Embryonic facial prominence (tissue), 1 donor: Measurements from ENCODE around the gene KCNMA1.

ENCODE experiments used
- DNase-seq: peaks from one replicate; pipeline ENCODE4 v3.0.0-alpha.2; 2016; ENCODE audit errors: extremely low spot score

Gene KCNMA1

GRCh38 chr10:77560052-77560451 is 77.6 kb downstream of the KCNMA1 start:
- DNase-seq, result no peak

DNA sequence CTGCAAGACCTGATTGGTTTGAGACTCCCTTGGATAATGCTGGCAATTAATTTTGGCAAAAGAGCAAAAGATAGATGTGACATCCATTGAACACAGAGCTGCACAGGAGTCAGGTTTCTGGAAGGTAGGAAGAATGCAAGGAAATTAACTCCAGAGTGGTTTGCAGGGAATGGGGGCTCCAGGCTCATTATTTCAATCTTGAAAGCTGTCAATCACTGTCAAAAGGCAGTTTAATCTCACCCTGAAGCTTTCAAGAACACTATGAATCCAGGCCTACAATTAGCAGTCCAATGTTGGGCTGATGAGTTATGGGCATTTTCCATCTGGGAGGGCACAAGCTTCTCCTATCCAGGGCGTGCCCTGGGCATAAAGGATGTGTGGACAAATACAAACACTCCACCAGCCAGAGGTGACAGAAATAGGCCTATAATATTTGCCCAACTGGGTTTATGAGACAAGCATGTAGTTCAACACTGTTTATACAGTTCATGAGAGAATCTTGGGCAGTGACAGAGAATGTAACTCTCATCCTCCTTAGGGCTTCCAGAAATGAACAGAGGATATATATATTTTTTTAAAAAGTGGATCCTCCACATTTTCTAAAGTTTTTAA is 80.5 kb downstream of the KCNMA1 start:
- DNase-seq, result no peak

DNA sequence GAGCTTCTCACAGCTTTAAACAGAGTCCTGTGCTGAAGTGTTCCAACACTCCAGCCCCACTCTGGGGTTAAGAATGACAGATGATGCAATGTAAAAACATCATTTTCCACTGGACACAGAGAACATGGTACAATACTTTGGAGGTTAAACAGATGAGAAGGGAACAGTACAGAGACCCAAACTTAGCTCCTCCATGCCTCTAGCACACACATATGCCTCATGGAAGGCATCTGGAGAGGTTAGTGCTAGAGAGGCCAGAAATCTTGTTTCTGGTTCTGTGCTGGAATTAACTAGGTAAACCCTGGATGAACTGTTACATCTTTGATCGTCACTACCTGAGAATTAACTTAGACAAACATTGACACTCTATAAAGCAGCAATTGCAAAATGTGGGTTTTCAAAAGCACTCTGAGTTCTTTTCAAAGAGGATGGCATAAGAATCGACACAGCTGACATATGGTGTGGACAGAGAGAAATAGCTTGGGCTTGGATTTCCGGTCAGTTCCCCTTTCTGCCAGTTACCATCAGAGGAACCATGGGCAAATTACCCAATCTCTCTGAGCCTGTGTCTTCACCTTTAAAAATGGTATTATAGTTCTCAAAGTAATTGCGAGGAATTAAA is 81.9 kb downstream of the KCNMA1 start:
- DNase-seq, result no peak

- DNase-seq, result no peak
Observed at GRCh38 chr10:77554996-77555397, 82.6 kb downstream of the KCNMA1 start.

DNA sequence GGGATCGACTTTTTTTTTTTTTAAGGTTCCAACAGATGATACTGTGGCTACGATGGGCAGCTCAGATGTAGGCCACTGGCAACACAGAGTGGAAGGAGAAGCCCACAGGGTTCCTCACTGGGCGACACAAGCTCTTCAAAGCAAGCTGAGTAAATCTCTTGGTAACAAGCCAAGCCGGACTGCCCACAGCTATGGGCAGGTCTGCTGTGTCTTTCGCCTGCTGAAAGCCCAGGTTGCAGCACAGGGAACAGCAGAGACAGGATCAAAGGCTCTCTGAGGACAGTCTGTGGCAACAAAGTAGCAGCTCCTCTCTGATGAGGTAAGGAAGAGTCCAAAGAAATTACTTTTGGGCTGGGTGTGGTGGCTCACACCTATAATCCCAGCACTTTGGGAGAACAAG is 83.6 kb downstream of the KCNMA1 start:
- no peak for DNase-seq

- DNase-seq, result no peak
Observed at GRCh38 chr10:77553311-77553710, 84.3 kb downstream of the KCNMA1 start.

- no peak for DNase-seq
Observed at GRCh38 chr10:77552252-77552651, 85.4 kb downstream of the KCNMA1 start.

DNA sequence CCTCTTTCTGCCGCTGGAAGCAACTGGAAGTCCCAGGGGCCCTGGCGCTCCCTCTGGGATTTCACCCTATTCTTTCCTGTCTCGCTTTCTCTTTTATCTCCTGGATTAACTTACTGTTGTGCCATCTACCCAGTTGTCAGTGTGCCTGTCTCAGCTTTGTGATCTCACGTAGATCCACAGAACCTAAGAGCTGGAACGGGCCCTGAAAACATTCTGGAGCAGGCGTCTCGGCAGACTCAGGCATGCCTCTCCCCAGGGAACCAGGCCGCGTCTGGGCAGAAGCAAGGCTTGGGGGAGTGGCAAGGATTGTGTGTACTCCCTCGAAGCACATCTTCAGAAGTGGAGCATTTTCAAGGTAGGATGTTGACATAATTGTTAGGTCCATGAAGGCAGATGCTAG is 87.2 kb downstream of the KCNMA1 start:
- no peak for DNase-seq

DNA sequence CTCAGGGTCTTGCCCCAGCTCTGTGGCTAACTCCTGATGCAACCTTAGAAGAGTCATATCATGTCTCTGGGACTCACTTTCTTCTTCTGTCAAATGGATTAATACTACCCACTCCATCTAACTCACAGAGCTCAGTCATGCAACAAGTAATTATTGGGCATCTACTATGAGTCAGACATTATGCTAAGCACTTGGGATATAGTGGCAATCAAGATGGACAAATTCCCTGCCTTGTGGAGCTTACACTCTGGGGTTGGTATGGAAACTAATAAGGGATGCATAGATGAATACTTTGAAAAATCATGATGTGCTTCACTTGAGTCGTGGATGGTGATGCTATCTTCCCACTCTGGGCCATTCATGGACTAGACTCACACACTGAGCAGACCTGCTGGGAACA is 88.9 kb downstream of the KCNMA1 start:
- DNase-seq, result no peak

DNA sequence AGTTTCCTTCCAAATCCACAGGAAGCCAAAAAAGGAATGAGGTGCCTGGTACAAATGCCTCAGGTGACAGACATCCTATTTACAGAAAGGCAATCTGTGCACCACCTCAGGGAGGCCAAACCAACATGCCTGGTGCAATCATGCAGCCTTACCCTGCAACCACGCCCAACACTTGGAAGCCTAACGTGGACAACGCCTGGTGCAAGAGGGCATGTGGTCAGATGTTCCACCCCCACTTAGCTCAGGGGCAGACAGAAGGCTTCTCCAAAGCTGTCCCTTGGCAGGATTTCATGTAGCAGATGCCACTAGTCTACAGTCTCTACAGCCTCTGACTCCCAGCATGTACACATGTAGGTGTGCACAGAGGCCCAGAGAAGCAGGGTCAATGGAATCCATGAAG is 89.5 kb downstream of the KCNMA1 start:
- no peak for DNase-seq

GRCh38 chr10:77547307-77548050 is 90.1 kb downstream of the KCNMA1 start:
- no peak for DNase-seq

- DNase-seq, result no peak
Observed at GRCh38 chr10:77546042-77546441, 91.6 kb downstream of the KCNMA1 start.

GRCh38 chr10:77545585-77545984 is 92.0 kb downstream of the KCNMA1 start:
- no peak for DNase-seq

GRCh38 chr10:77544617-77545016 is 93.0 kb downstream of the KCNMA1 start:
- DNase-seq, result no peak

DNA sequence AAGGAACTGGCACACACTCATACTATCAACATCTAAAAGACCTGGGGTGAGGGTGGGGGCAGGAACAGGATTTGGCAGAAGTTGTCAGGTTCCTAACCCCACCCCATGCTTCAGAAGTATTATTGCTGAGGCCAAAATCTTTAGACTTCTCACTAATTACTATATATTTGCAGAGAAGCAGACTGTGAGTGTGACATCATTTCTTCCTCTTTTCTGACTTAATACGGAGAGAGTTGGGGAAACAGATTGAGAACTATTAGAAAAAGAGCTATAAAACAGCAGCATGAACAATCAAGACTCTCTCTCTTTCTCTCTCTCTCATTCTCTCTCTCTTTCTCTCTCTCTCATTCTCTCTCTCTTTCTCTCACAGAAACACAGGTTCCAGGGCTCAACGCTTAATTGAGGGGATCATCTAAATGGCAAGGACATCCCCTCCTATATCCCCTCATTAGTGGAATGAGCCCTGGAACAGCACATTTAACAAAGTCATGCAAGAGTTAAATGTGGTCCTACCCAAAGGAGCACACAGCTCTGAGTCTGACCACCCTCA is 94.8 kb downstream of the KCNMA1 start:
- no peak for DNase-seq

DNA sequence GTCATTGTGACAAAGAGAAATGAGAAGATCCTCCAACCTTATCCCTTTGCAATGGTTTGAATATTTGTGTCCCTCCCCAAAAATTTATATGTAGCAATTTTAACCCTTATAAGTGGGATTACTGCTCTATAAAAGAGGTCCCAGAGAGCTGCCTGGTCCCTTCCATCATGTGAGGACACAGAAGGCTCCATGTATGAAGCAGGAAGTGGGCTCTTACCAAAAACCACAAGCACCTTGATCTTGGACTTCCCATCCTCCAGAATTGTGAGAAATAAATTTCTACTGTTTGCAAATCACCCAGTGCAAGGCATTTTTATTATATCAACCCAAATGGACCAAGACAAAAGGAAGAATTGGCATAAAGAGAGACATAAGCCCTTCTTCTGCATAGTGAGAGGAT is 95.7 kb downstream of the KCNMA1 start:
- DNase-seq, result no peak

- DNase-seq, result no peak
Observed at GRCh38 chr10:77541247-77541646, 96.4 kb downstream of the KCNMA1 start.

DNA sequence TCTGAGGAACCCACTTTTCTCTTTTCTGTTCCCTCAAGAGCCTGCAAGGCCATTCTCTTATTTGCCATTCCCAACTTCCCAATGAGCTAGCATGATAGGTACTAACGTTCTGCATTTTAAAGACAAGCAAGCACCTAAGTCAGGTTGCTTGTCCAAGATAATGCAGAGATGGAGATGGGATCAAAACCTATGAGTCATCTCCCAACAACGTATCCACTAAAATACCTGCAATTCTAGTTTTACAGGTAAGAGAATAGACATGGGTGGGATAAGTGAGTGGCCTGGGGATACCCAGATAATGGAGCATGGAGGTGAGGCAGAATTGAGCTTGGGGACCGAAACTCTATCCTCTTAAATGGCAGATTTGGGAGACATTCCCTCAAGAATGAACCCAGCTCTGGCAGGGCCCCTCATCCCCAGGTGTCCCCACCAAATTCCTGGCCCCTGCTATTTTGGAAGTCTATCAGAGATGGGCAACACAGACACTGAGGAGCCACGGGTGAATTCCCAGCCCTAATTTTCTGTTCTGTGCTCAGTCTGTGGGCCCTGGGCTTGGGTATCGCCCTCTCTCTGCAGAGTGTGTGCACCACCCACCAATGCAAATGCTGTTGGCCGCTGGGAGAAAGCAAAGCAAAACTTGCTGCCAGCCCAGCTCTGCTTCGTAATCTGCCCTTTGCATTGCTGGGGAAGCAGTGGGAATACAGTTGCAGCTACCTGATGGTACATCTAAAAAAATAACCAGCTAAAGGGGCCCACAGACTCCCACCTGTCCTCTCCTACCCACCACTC is 98.3 kb downstream of the KCNMA1 start:
- no peak for DNase-seq

GRCh38 chr10:77537720-77538373 is 99.8 kb downstream of the KCNMA1 start:
- no peak for DNase-seq

GRCh38 chr10:77537071-77537470 is 100.5 kb downstream of the KCNMA1 start:
- no peak for DNase-seq

DNA sequence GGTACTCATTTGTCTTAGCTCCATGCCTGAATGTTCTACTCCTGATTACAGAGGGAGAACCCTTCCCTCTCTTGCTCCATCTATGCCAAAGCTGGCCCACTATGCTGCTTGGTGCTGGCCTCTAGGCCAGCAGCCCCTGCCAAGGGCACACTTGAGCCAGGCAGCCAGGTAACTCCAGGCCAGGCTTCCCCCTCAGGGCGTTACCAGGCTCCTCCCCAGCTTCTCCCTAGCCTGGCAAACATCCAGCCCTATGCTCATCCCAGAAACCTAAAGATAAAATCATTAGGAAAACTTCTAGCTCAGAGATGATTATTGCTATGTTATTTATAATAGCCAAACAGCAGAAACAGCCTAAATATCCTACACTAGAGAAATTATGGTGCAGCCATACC is 103.7 kb downstream of the KCNMA1 start:
- no peak for DNase-seq
